ENCODE data around the gene ALKBH1. TPM values are rescaled to one million over a fixed set of nuclear protein-coding genes. Genes with fewer than 3 reads are reported as not detected.
"Not testable (repeated sequence)": the region's sequence is repeated elsewhere in the genome, so short reads cannot be mapped to it uniquely, and the experiment has no call there.

The ALKBH1 gene
- total and polyA plus RNA-seq, 2 donors (not counting 1 experiment from before 2014, with no cell fraction given), result 8.8 to 21.8 TPM

DNA sequence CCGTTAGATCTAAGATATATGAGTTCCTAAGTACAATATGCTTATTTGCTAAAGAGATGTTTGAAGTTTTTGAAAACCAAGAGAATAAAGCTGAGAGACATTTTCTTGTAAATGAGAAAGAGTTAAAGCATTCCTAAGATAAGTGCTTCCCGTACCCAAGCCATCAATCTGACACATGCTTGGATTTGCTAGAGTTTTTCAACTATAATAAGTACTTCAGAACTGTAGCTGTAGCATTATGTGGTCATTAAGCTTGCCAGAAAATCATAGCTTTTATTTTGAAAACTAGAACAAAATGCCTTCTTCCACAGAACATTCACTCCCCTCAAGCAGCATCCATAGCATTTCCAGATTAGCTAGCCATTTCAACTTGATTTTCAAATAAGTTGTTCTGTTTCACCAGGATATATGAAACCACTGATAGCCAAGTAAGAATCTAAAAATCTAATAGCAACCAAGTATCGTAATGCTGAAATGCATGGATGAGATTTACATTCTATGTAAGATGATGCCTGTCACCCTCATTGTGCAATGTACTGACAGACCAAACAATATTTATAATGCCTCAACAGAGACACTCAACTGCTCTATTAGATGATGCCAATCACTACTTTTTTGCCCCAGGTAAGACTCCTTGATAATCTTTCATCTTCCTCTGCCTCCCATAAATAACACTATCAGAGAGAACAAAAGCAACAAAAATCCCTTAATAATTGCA lies 45.1 kb upstream of the ALKBH1 start:
- CTCF ChIA-PET, result no interaction called here
- Histone ChIP-seq H3K9ac (ENCODE audit: low read length) (no peak overlapping the region), H3K27ac (ENCODE audit: low read length in 2 of 2) (no peak overlapping the region), H3K36me3 (replicated peaks in 1 of 2; ENCODE audit: control extremely low read depth in 1 of 2, control insufficient read depth in 1 of 2, extremely low read depth in 1 of 2, insufficient read depth in 2 of 2, low read length in 1 of 2) (peaks cover 25 to 67% of the 10 kb centered on the region in 2 experiments), H3K79me2 (ENCODE audit: control insufficient read depth, insufficient read depth, low read length) (peaks cover 82% of the 10 kb centered on the region), H2AFZ (ENCODE audit: insufficient read depth, low read depth, low read length, poor library complexity, severe bottlenecking) (no peak overlapping the region), H3K4me1 (ENCODE audit: control insufficient read depth in 2 of 2, insufficient read depth in 2 of 2, low read length in 2 of 2) (no peaks in the 10 kb centered on the region), H3K9me3 (ENCODE audit: control extremely low read depth in 1 of 3, control insufficient read depth in 2 of 3, insufficient read depth in 1 of 3, low read length in 2 of 3) (no peaks in the 10 kb centered on the region), H3K4me3 (ENCODE audit: control extremely low read depth in 1 of 5, extremely low read depth in 1 of 5, insufficient read depth in 1 of 5, low read depth in 2 of 5, low read length in 4 of 5) (no peak overlapping the region), H4K20me1 (ENCODE audit: control insufficient read depth, insufficient read depth, low read length, poor library complexity, severe bottlenecking) (peaks cover 64% of the 10 kb centered on the region), H3K27me3 (replicated peaks in 1 of 4; ENCODE audit: control extremely low read depth in 1 of 4, control insufficient read depth in 3 of 4, insufficient read depth in 4 of 4, low read length in 3 of 4) (no peaks in the 10 kb centered on the region), H3K4me2 (replicated peaks; ENCODE audit: low read depth, low read length, poor library complexity, severe bottlenecking) (no peak overlapping the region)
- no peaks in the 10 kb centered on the region for H3K27me3 Mint-ChIP-seq
- no peak overlapping the region for H3K27ac Mint-ChIP-seq
- no CpG with 5 or more reads among the region's 3 CpGs for WGBS (ENCODE audit: insufficient coverage)
- ATAC-seq (ENCODE audit: low read depth) (no peak), DNase-seq (no peak)
- H3K4me1 Mint-ChIP-seq, result peaks cover 17% of the 10 kb centered on the region
- POLR2A ChIA-PET, result no interaction called here
- no peak overlapping the region for H3K4me3 Mint-ChIP-seq
- no peaks in the 10 kb centered on the region for H3K9me3 Mint-ChIP-seq (ENCODE audit: insufficient read depth)
- TF ChIP-seq, protein P1, sequence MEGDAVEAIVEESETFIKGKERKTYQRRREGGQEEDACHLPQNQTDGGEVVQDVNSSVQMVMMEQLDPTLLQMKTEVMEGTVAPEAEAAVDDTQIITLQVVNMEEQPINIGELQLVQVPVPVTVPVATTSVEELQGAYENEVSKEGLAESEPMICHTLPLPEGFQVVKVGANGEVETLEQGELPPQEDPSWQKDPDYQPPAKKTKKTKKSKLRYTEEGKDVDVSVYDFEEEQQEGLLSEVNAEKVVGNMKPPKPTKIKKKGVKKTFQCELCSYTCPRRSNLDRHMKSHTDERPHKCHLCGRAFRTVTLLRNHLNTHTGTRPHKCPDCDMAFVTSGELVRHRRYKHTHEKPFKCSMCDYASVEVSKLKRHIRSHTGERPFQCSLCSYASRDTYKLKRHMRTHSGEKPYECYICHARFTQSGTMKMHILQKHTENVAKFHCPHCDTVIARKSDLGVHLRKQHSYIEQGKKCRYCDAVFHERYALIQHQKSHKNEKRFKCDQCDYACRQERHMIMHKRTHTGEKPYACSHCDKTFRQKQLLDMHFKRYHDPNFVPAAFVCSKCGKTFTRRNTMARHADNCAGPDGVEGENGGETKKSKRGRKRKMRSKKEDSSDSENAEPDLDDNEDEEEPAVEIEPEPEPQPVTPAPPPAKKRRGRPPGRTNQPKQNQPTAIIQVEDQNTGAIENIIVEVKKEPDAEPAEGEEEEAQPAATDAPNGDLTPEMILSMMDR (IDR thresholded peaks at IDR 0.05), result no peak
- TF ChIP-seq EZH2 (IDR thresholded peaks at IDR 0.05; ENCODE audit: borderline replicate concordance, insufficient read depth, low read depth, low read length, poor library complexity, severe bottlenecking), result no peak
- intact Hi-C loops (cut with micrococcal nuclease), result no loop called here

DNA sequence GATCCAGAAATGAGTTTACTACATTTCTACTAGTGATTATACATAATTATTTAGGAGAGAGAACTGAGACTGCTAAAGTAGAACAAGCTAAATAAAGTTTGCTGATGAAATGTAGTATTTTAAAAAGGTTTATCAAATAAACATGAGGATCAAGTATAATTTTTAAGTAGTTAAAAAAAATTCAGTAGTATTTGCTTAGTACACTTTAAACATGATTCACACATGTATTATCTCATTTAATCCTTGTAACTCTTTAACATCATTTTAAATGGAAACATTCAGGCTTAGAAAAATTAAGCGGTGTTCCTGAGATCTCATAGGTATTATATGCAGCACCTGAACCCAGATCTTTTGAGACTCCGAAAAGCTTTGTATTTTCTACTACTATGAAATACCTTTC lies 44.4 kb upstream of the ALKBH1 start:
- no peaks in the 10 kb centered on the region for H3K4me1 ChIP-seq (ENCODE audit: control insufficient read depth in 2 of 2, insufficient read depth in 2 of 2, low read length in 2 of 2)
- no CpG with 5 or more reads among the region's 2 CpGs for WGBS (ENCODE audit: insufficient coverage)
- ATAC-seq (ENCODE audit: low read depth) (no peak), DNase-seq (no peak)
- H3K4me3 ChIP-seq (ENCODE audit: control extremely low read depth in 1 of 5, extremely low read depth in 1 of 5, insufficient read depth in 1 of 5, low read depth in 2 of 5, low read length in 4 of 5), result no peak overlapping the region
- no peak overlapping the region for H3K4me2 ChIP-seq (replicated peaks; ENCODE audit: low read depth, low read length, poor library complexity, severe bottlenecking)
- POLR2A ChIA-PET, result no interaction called here
- Mint-ChIP-seq H3K4me3 (no peak overlapping the region), H3K9me3 (ENCODE audit: insufficient read depth) (no peaks in the 10 kb centered on the region), H3K27me3 (no peaks in the 10 kb centered on the region), H3K4me1 (peaks cover 11% of the 10 kb centered on the region), H3K27ac (no peak overlapping the region)
- peaks cover 57% of the 10 kb centered on the region for H4K20me1 ChIP-seq (ENCODE audit: control insufficient read depth, insufficient read depth, low read length, poor library complexity, severe bottlenecking)
- CTCF ChIA-PET, result interaction anchor here (0.8 to 1.0 kb wide), 2 partner anchors 16 to 21 kb away, joined by 3 read pairs; no protein-coding TSS in a partner anchor
- TF ChIP-seq EZH2 (IDR thresholded peaks at IDR 0.05; ENCODE audit: borderline replicate concordance, insufficient read depth, low read depth, low read length, poor library complexity, severe bottlenecking), result no peak
- TF ChIP-seq, protein P1 (IDR thresholded peaks at IDR 0.05), result no peak
- peaks cover 75% of the 10 kb centered on the region for H3K79me2 ChIP-seq (ENCODE audit: control insufficient read depth, insufficient read depth, low read length)
- no peak overlapping the region for H3K9ac ChIP-seq (ENCODE audit: low read length)
- no peak overlapping the region for H2AFZ ChIP-seq (ENCODE audit: insufficient read depth, low read depth, low read length, poor library complexity, severe bottlenecking)
- H3K27ac ChIP-seq (ENCODE audit: low read length in 2 of 2), result no peak overlapping the region
- H3K36me3 ChIP-seq (replicated peaks in 1 of 2; ENCODE audit: control extremely low read depth in 1 of 2, control insufficient read depth in 1 of 2, extremely low read depth in 1 of 2, insufficient read depth in 2 of 2, low read length in 1 of 2), result peaks cover 25 to 66% of the 10 kb centered on the region in 2 experiments
- no peaks in the 10 kb centered on the region for H3K9me3 ChIP-seq (ENCODE audit: control extremely low read depth in 1 of 3, control insufficient read depth in 2 of 3, insufficient read depth in 1 of 3, low read length in 2 of 3)
- intact Hi-C loops (cut with micrococcal nuclease), result no loop called here
- H3K27me3 ChIP-seq (replicated peaks in 1 of 4; ENCODE audit: control extremely low read depth in 1 of 4, control insufficient read depth in 3 of 4, insufficient read depth in 4 of 4, low read length in 3 of 4), result no peaks in the 10 kb centered on the region

DNA sequence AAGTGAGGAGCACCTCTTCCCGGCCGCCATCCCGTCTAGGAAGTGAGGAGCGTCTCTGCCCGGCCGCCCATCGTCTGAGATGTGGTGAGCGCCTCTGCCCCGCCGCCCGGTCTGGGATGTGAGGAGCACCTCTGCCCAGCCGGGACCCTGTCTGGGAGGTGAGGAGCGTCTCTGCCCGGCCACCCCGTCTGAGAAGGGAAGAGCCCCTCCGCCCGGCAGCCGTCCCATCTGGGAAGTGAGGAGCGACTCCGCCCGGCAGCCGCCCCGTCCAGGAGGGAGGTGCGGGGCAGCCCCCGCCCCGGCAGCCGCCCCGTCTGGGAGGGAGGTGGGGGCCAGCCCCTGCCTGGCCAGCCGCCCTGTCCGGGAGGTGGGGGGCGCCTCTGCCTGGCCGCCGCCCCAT lies 39.6 kb upstream of the ALKBH1 start:
- intact Hi-C loops (cut with micrococcal nuclease); H3K27ac Mint-ChIP-seq: not testable (repeated sequence)

More for the DNA sequence above, 39.6 kb upstream of the ALKBH1 start:
- H3K4me3 ChIP-seq (ENCODE audit: control extremely low read depth in 1 of 5, extremely low read depth in 1 of 5, insufficient read depth in 1 of 5, low read depth in 2 of 5, low read length in 4 of 5); POLR2A ChIA-PET; H3K9me3 Mint-ChIP-seq (ENCODE audit: insufficient read depth); H2AFZ ChIP-seq (ENCODE audit: insufficient read depth, low read depth, low read length, poor library complexity, severe bottlenecking); H3K27me3 Mint-ChIP-seq; H3K27me3 ChIP-seq (replicated peaks in 1 of 4; ENCODE audit: control extremely low read depth in 1 of 4, control insufficient read depth in 3 of 4, insufficient read depth in 4 of 4, low read length in 3 of 4); H3K4me2 ChIP-seq (replicated peaks; ENCODE audit: low read depth, low read length, poor library complexity, severe bottlenecking); H3K4me1 ChIP-seq (ENCODE audit: control insufficient read depth in 2 of 2, insufficient read depth in 2 of 2, low read length in 2 of 2); H3K9me3 ChIP-seq (ENCODE audit: control extremely low read depth in 1 of 3, control insufficient read depth in 2 of 3, insufficient read depth in 1 of 3, low read length in 2 of 3); H3K4me1 Mint-ChIP-seq; H3K4me3 Mint-ChIP-seq; CTCF ChIA-PET; H3K27ac ChIP-seq (ENCODE audit: low read length in 2 of 2); DNase-seq; H3K9ac ChIP-seq (ENCODE audit: low read length); ATAC-seq (ENCODE audit: low read depth): not testable (repeated sequence)
- Histone ChIP-seq H4K20me1 (ENCODE audit: control insufficient read depth, insufficient read depth, low read length, poor library complexity, severe bottlenecking) (peaks cover 48% of the 10 kb centered on the region), H3K79me2 (ENCODE audit: control insufficient read depth, insufficient read depth, low read length) (peaks cover 65% of the 10 kb centered on the region), H3K36me3 (replicated peaks in 1 of 2; ENCODE audit: control extremely low read depth in 1 of 2, control insufficient read depth in 1 of 2, extremely low read depth in 1 of 2, insufficient read depth in 2 of 2, low read length in 1 of 2) (peaks cover 22 to 69% of the 10 kb centered on the region in 2 experiments)
- WGBS (ENCODE audit: insufficient coverage), result 90% methylated on average over 33 of the region's 33 CpGs
